K562 (cell line): ENCODE data around the gene POLR1B. TPM values are rescaled to one million over a fixed set of nuclear protein-coding genes. Genes with fewer than 3 reads are reported as not detected.

Source experiments
- CBFA2T2 ChIP-seq: fragments of 450-650 bp; conservative IDR thresholded peaks from 2 replicates; pipeline ENCODE4 v1.6.1; 2017; ENCODE audit warnings: mild to moderate bottlenecking
- DMBX1 ChIP-seq: fragments of 250-450 bp; sonication (Bioruptor Pico); IDR thresholded peaks from 2 replicates; pipeline ENCODE4 v1.8.0; 2022; ENCODE audit warnings: inconsistent platforms, mild to moderate bottlenecking, moderate library complexity, borderline replicate concordance
- GABPB2 ChIP-seq: fragments of 250-450 bp; sonication (Bioruptor Pico); conservative IDR thresholded peaks from 2 replicates; pipeline ENCODE4 v1.5.1; 2021; ENCODE audit warnings: mild to moderate bottlenecking
- HINFP ChIP-seq: fragments of 450-650 bp; conservative IDR thresholded peaks from 2 replicates; pipeline ENCODE4 v1.6.1; 2016; ENCODE audit warnings: missing genetic modification characterization, low read depth, mild to moderate bottlenecking, control low read depth, missing compliant biosample characterization
- JUND ChIP-seq, 2 experiments: IDR thresholded peaks; 2 replicates in 1 of 2; 3 replicates in 1 of 2; pipeline ENCODE4 v1.6.1; 2011; ENCODE audit warnings: borderline replicate concordance in 2 of 2, low read depth in 2 of 2, low read length in 2 of 2, improper control_type of control experiment in 1 of 2, missing biosample characterization in 1 of 2, missing genetic modification characterization in 1 of 2, missing genetic modification reagents in 1 of 2
- NR2F6 ChIP-seq: fragments of 450-650 bp; formaldehyde crosslinking; IDR thresholded peaks from 2 replicates; pipeline ENCODE4 v1.4.0; 2020; ENCODE audit warnings: mild to moderate bottlenecking
- SMARCA5 ChIP-seq: fragments of 450-650 bp; IDR thresholded peaks from 2 replicates; pipeline ENCODE4 v1.6.1; 2016
- TEAD4 ChIP-seq, 2 experiments: sonication (generic) in 1 of 2; formaldehyde crosslinking in 1 of 2; IDR thresholded peaks; 2 replicates each; pipeline versions ENCODE4 v1.6.1 to v1.8.0; 2012 to 2022; ENCODE audit warnings: borderline replicate concordance in 1 of 2, inconsistent platforms in 1 of 2, low read length in 1 of 2, mild to moderate bottlenecking in 1 of 2, missing genetic modification reagents in 1 of 2
- ZBTB43 ChIP-seq: sonication (generic); formaldehyde crosslinking; IDR thresholded peaks from 2 replicates; pipeline ENCODE4 v1.8.0; 2023; ENCODE audit warnings: mild to moderate bottlenecking, missing genetic modification reagents
- polyA plus RNA-seq, 8 experiments: library from polyadenylated mRNA; depleted of rRNA in 4 of 8; stranded (reverse) in 5 of 8; unstranded in 3 of 8; fragments of >200 nt; fragmentation: Nextera tagmentation in 2 of 8; fragmentation: Illumina TruSeq in 1 of 8; extraction: Ambion mirVana in 2 of 8; extraction: Trizol in 1 of 8; gene quantifications; 2 replicates each; pipeline versions ENCODE4 v1.2.1 to v1.2.3, GENCODE V29; 2011 to 2014; ENCODE audit warnings: inconsistent platforms in 1 of 8, missing spikeins in 1 of 8
- total RNA-seq, 7 experiments: library from RNA; depleted of rRNA in 6 of 7; stranded (reverse); fragments of >200 nt in 6 of 7; fragmentation: Illumina TruSeq in 2 of 7; extraction: Trizol in 2 of 7; gene quantifications; 2 replicates each; pipeline versions ENCODE4 v1.2.1 to v1.2.3, GENCODE V29; 2011 to 2021; ENCODE audit warnings: low replicate concordance in 1 of 7
- TF ChIP-seq, protein P1 (sequence below): sonication (generic); formaldehyde crosslinking; IDR thresholded peaks from 2 replicates; pipeline ENCODE4 v1.8.1; 2023; ENCODE audit warnings: mild to moderate bottlenecking, missing genetic modification reagents
- TF ChIP-seq, protein P2 (sequence below), 2 experiments: fragments of 450-650 bp; formaldehyde crosslinking in 1 of 2; IDR thresholded peaks; 2 replicates each; pipeline versions ENCODE4 v1.4.0 to v1.6.1; 2014 to 2020; ENCODE audit warnings: mild to moderate bottlenecking in 2 of 2, borderline replicate concordance in 1 of 2, low read depth in 1 of 2

The POLR1B gene
- total and polyA plus RNA-seq, 9 of the 15 experiments (the other 6 are each of a cell fraction or from before 2014, with no cell fraction given) = 19.8 to 55.1 (median 40.2) TPM

DNA sequence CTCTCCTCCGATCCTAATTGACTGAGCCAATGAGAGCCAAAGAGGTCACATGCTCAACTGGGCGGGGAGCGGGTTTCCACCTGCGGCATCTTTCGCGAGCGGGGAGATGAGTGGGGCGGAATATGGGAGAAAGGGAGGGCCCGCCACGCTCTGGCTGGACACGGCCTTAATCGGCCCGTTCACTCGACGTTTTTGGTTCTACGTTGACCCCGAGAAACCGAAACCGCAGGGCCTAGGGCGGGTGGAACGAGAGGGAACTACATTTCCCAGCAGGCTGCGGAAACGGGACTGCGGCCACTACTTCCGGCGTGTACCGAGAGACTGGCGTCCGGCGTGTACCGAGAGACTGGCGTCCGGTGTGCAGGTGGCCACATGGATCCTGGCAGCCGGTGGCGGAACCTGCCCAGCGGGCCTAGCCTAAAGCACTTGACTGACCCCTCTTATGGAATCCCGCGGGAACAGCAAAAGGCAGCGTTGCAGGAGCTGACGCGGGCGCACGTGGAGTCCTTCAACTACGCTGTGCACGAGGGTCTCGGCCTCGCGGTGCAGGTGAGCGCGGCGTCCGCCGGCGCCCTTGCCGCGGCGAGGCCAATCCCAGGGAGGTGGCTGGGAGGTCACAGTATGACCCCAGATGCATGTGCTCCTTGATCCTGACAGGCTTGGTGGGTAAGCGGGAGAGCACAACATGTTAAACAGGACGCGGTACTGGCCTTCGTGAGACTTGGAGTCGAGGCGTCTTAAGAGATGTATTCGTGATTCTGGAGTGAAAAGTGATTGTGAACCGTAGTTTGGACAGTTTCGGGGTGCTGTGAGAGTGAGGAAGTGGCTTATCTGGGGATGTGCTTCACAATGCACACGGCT, at the start of gene POLR1B (continued):
- TF ChIP-seq HINFP (tag) (peak; percentile 71), DMBX1 (CRISPR knock-in tag) (no peak), ZBTB43 (CRISPR knock-in tag) (no peak), CBFA2T2 (peak; percentile 51), GABPB2 (no peak), NR2F6 (CRISPR knock-in tag) (no peak), TEAD4 (IDR thresholded peaks at IDR 0.05; ENCODE audit: low read length) (no peak; the same call in 1 of the 2 replicates), TEAD4 (CRISPR knock-in tag; IDR thresholded peaks at IDR 0.05; ENCODE audit: borderline replicate concordance) (0 out of 2 replicates have a peak, but pooled peaks have one; percentile 60), JUND (IDR thresholded peaks at IDR 0.05; ENCODE audit: borderline replicate concordance, low read depth, low read length) (no peak), JUND (tag; IDR thresholded peaks at IDR 0.05; ENCODE audit: borderline replicate concordance, low read depth, low read length) (no peak), SMARCA5 (no peak)
- TF ChIP-seq, protein P1, sequence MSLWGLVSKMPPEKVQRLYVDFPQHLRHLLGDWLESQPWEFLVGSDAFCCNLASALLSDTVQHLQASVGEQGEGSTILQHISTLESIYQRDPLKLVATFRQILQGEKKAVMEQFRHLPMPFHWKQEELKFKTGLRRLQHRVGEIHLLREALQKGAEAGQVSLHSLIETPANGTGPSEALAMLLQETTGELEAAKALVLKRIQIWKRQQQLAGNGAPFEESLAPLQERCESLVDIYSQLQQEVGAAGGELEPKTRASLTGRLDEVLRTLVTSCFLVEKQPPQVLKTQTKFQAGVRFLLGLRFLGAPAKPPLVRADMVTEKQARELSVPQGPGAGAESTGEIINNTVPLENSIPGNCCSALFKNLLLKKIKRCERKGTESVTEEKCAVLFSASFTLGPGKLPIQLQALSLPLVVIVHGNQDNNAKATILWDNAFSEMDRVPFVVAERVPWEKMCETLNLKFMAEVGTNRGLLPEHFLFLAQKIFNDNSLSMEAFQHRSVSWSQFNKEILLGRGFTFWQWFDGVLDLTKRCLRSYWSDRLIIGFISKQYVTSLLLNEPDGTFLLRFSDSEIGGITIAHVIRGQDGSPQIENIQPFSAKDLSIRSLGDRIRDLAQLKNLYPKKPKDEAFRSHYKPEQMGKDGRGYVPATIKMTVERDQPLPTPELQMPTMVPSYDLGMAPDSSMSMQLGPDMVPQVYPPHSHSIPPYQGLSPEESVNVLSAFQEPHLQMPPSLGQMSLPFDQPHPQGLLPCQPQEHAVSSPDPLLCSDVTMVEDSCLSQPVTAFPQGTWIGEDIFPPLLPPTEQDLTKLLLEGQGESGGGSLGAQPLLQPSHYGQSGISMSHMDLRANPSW (CRISPR knock-in tag) = peak; percentile 91
- TF ChIP-seq, protein P2, sequence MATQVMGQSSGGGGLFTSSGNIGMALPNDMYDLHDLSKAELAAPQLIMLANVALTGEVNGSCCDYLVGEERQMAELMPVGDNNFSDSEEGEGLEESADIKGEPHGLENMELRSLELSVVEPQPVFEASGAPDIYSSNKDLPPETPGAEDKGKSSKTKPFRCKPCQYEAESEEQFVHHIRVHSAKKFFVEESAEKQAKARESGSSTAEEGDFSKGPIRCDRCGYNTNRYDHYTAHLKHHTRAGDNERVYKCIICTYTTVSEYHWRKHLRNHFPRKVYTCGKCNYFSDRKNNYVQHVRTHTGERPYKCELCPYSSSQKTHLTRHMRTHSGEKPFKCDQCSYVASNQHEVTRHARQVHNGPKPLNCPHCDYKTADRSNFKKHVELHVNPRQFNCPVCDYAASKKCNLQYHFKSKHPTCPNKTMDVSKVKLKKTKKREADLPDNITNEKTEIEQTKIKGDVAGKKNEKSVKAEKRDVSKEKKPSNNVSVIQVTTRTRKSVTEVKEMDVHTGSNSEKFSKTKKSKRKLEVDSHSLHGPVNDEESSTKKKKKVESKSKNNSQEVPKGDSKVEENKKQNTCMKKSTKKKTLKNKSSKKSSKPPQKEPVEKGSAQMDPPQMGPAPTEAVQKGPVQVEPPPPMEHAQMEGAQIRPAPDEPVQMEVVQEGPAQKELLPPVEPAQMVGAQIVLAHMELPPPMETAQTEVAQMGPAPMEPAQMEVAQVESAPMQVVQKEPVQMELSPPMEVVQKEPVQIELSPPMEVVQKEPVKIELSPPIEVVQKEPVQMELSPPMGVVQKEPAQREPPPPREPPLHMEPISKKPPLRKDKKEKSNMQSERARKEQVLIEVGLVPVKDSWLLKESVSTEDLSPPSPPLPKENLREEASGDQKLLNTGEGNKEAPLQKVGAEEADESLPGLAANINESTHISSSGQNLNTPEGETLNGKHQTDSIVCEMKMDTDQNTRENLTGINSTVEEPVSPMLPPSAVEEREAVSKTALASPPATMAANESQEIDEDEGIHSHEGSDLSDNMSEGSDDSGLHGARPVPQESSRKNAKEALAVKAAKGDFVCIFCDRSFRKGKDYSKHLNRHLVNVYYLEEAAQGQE (IDR thresholded peaks at IDR 0.05; ENCODE audit: borderline replicate concordance) = peak; percentile 38; the same call in 1 of the 2 replicates
- TF ChIP-seq, protein P2 (CRISPR knock-in tag; IDR thresholded peaks at IDR 0.05; ENCODE audit: low read depth) = no peak
